Stomach (tissue), 4 donors: ENCODE results near the gene PLEKHM3.

Experiments used
- POLR2A ChIP-seq, 4 donors: fragments of 450-650 bp; IDR thresholded peaks; one replicate each; pipeline ENCODE4 v1.6.1; 2016; ENCODE audit warnings: antibody characterized with exemption in 4 of 4, control low read depth in 2 of 4, mild to moderate bottlenecking in 1 of 4, moderate library complexity in 1 of 4
- TF ChIP-seq, protein P1 (sequence below), 7 experiments: fragments of 450-650 bp in 4 of 7; fragments of 200-600 bp in 3 of 7; sonication (generic) in 3 of 7; IDR thresholded peaks; one replicate each; pipeline ENCODE4 v1.5.1; 2016 to 2019; ENCODE audit warnings: antibody characterized with exemption in 7 of 7, control low read depth in 2 of 7, mild to moderate bottlenecking in 1 of 7

DNA sequence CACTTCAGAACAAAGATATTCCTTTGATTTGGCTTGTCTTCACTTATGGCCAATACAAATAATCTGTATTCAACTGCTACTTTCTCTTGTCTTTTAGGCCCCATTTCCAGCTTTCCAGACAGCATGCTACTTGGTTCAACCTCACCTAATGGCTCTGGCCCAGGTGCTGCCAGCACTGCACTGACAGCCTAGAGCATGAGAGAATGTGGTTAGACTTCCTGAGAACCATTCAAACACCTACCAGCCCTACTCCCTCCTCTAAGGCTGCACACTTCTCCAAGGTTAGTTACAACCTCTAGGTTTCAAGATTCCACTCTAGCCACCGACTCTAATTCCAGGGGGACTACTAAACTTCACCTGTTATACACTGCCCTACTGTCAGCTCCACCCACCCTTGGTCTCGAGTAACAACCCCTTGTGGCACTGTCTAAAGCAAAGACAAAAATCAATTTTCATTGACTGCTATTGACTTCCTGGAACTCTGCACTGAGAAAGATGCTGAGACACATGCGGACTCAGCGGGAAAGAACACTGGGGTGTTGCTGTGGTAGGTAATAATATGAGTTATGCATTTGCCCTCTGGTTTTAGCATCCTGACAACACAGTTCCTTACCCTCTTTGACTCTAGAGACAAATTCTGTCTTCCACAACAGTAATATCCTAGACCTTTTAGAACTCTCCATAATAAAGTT is 38.2 kb downstream of the PLEKHM3 start:
- no peak for TF ChIP-seq POLR2A (IDR thresholded peaks at IDR 0.05)
- TF ChIP-seq, protein P1, sequence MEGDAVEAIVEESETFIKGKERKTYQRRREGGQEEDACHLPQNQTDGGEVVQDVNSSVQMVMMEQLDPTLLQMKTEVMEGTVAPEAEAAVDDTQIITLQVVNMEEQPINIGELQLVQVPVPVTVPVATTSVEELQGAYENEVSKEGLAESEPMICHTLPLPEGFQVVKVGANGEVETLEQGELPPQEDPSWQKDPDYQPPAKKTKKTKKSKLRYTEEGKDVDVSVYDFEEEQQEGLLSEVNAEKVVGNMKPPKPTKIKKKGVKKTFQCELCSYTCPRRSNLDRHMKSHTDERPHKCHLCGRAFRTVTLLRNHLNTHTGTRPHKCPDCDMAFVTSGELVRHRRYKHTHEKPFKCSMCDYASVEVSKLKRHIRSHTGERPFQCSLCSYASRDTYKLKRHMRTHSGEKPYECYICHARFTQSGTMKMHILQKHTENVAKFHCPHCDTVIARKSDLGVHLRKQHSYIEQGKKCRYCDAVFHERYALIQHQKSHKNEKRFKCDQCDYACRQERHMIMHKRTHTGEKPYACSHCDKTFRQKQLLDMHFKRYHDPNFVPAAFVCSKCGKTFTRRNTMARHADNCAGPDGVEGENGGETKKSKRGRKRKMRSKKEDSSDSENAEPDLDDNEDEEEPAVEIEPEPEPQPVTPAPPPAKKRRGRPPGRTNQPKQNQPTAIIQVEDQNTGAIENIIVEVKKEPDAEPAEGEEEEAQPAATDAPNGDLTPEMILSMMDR (IDR thresholded peaks at IDR 0.05), result no peak
